Smooth muscle cell (in vitro differentiated cells): ENCODE data around the gene ADGRF5. TPM values are rescaled to one million over a fixed set of nuclear protein-coding genes. Genes with fewer than 3 reads are reported as not detected.

ENCODE experiments used
- DNase-seq: peaks from one replicate; lab custom pipeline; 2025; ENCODE audit not compliant: unreplicated experiment; lab: John Stamatoyannopoulos, UW
- H2AFZ ChIP-seq: fragments of 200-600 bp; sonication (generic); 2 replicates; pipeline ENCODE4 v1.6.0; 2016; ENCODE audit warnings: antibody characterized with exemption, low read depth, mild to moderate bottlenecking
- H3F3A ChIP-seq: fragments of 200-600 bp; sonication (generic); 2 replicates; pipeline ENCODE4 v1.6.0; 2017; ENCODE audit warnings: antibody characterized with exemption, low read depth
- H3K27ac ChIP-seq: fragments of 200-600 bp; sonication (generic); 2 replicates; pipeline ENCODE4 v1.5.1; 2016; ENCODE audit warnings: low read depth, mild to moderate bottlenecking
- H3K27me3 ChIP-seq: fragments of 200-600 bp; sonication (generic); 2 replicates; pipeline ENCODE4 v1.6.1; 2016; ENCODE audit warnings: low read depth, mild to moderate bottlenecking
- H3K36me3 ChIP-seq: fragments of 200-600 bp; sonication (generic); 2 replicates; pipeline ENCODE4 v1.5.1; 2016; ENCODE audit warnings: low read depth
- H3K4me1 ChIP-seq: fragments of 200-600 bp; sonication (generic); 2 replicates; pipeline ENCODE4 v1.5.1; 2016; ENCODE audit warnings: low read depth
- H3K4me2 ChIP-seq: fragments of 200-600 bp; sonication (generic); 2 replicates; pipeline ENCODE4 v1.6.0; 2016; ENCODE audit warnings: mild to moderate bottlenecking
- H3K4me3 ChIP-seq: fragments of 200-600 bp; sonication (generic); 2 replicates; pipeline ENCODE4 v1.5.1; 2016; ENCODE audit warnings: mild to moderate bottlenecking
- H3K79me2 ChIP-seq: fragments of 200-600 bp; sonication (generic); 2 replicates; pipeline ENCODE4 v1.6.0; 2016; ENCODE audit warnings: low read depth, mild to moderate bottlenecking
- H3K9ac ChIP-seq: fragments of 200-600 bp; sonication (generic); 2 replicates; pipeline ENCODE4 v1.6.0; 2016; ENCODE audit warnings: low read depth
- H3K9me3 ChIP-seq: fragments of 200-600 bp; sonication (generic); replicated peaks from 2 replicates; pipeline ENCODE4 v1.5.1; 2016; ENCODE audit warnings: low read depth
- H4K20me1 ChIP-seq: fragments of 200-600 bp; sonication (generic); 2 replicates; pipeline ENCODE4 v1.6.0; 2016; ENCODE audit warnings: low read depth
- CTCF ChIP-seq: fragments of 200-600 bp; sonication (generic); IDR thresholded peaks from 2 replicates; pipeline ENCODE4 v1.5.1; 2017; ENCODE audit warnings: borderline replicate concordance, mild to moderate bottlenecking, antibody characterized with exemption; ENCODE audit not compliant: insufficient read depth, poor library complexity, severe bottlenecking
- WGBS: methylation state at CpG from one replicate; pipeline ENCODE4 v1.1.7; 2016; ENCODE audit warnings: low lambda C conversion rate; 5-methylcytosine and 5-hydroxymethylcytosine counted together
- polyA plus RNA-seq: library from polyadenylated mRNA; unstranded; fragments of >200 nt; fragmentation: Nextera tagmentation; extraction: Ambion mirVana; gene quantifications from 2 replicates; pipeline ENCODE4 v1.2.1, GENCODE V29; 2016
- total RNA-seq: library from RNA; depleted of rRNA; stranded (reverse); fragments of >200 nt; gene quantifications from 2 replicates; pipeline ENCODE4 v1.2.3, GENCODE V29; 2014

ADGRF5 gene
- total and polyA plus RNA-seq, 2 experiments from 2014 or later = 0.13 TPM; not detected in 1

- no peaks in the 10 kb centered on the region for H3K79me2 ChIP-seq
- DNase-seq = no peak
- no peak overlapping the region for H3K27ac ChIP-seq
- peaks cover 8% of the 10 kb centered on the region for H3K4me1 ChIP-seq
- H3K36me3 ChIP-seq = no peaks in the 10 kb centered on the region
- H3K4me2 ChIP-seq = no peak overlapping the region
- WGBS = 90% methylated on average over 3 of the region's 3 CpGs
- H3K9me3 ChIP-seq = no peaks in the 10 kb centered on the region
- peaks cover 5% of the 10 kb centered on the region for H3K27me3 ChIP-seq
- no peak overlapping the region for H3K9ac ChIP-seq
- no peak for TF ChIP-seq CTCF
- H3F3A ChIP-seq = no peaks in the 10 kb centered on the region
- no peaks in the 10 kb centered on the region for H4K20me1 ChIP-seq
- no peak overlapping the region for H3K4me3 ChIP-seq
- no peak overlapping the region for H2AFZ ChIP-seq
Observed at GRCh38 chr6:46904117-46904516, 17.6 kb downstream of the ADGRF5 start.

- H2AFZ ChIP-seq = no peak overlapping the region
- TF ChIP-seq CTCF = no peak
Observed at GRCh38 chr6:46903175-46903574, 18.6 kb downstream of the ADGRF5 start.

GRCh38 chr6:46901882-46902314 is 19.8 kb downstream of the ADGRF5 start:
- Histone ChIP-seq H2AFZ (no peak overlapping the region), H4K20me1 (no peaks in the 10 kb centered on the region), H3K9me3 (no peaks in the 10 kb centered on the region), H3K4me2 (no peak overlapping the region), H3K4me3 (no peak overlapping the region), H3K36me3 (no peaks in the 10 kb centered on the region), H3K27ac (no peak overlapping the region), H3K9ac (no peak overlapping the region), H3K27me3 (peaks cover 5% of the 10 kb centered on the region), H3F3A (no peaks in the 10 kb centered on the region), H3K4me1 (peaks cover 7% of the 10 kb centered on the region), H3K79me2 (no peaks in the 10 kb centered on the region)
- DNase-seq = no peak
- no peak for TF ChIP-seq CTCF
- WGBS = 83% methylated on average over 5 of the region's 5 CpGs

More at GRCh38 chr6:46903175-46903574, 18.6 kb downstream of the ADGRF5 start:
- H3K27me3 ChIP-seq = peaks cover 5% of the 10 kb centered on the region
- H3K4me1 ChIP-seq = peaks cover 8% of the 10 kb centered on the region
- no peaks in the 10 kb centered on the region for H3F3A ChIP-seq
- no peak overlapping the region for H3K9ac ChIP-seq
- 49% methylated on average over 4 of the region's 4 CpGs for WGBS
- no peaks in the 10 kb centered on the region for H4K20me1 ChIP-seq
- H3K9me3 ChIP-seq = no peaks in the 10 kb centered on the region
- H3K79me2 ChIP-seq = no peaks in the 10 kb centered on the region
- H3K4me3 ChIP-seq = no peak overlapping the region
- no peaks in the 10 kb centered on the region for H3K36me3 ChIP-seq
- DNase-seq = no peak
- no peak overlapping the region for H3K27ac ChIP-seq
- no peak overlapping the region for H3K4me2 ChIP-seq

GRCh38 chr6:46900266-46900665 is 21.5 kb downstream of the ADGRF5 start:
- no peaks in the 10 kb centered on the region for H3K4me1 ChIP-seq
- H3K27me3 ChIP-seq = peaks cover 5% of the 10 kb centered on the region
- 59% methylated on average over 3 of the region's 3 CpGs for WGBS
- no peaks in the 10 kb centered on the region for H3F3A ChIP-seq
- H3K27ac ChIP-seq = no peak overlapping the region
- no peaks in the 10 kb centered on the region for H3K36me3 ChIP-seq
- H3K9me3 ChIP-seq = no peaks in the 10 kb centered on the region
- H4K20me1 ChIP-seq = no peaks in the 10 kb centered on the region
- H3K79me2 ChIP-seq = no peaks in the 10 kb centered on the region
- no peak for TF ChIP-seq CTCF
- H2AFZ ChIP-seq = no peak overlapping the region
- H3K4me3 ChIP-seq = no peak overlapping the region
- no peak overlapping the region for H3K4me2 ChIP-seq
- H3K9ac ChIP-seq = no peak overlapping the region
- no peak for DNase-seq
